Loucy (cell line): ENCODE data around the gene SUPT4H1.

ENCODE experiments used
- EZH2phosphoT487 ChIP-seq: fragments of 200-600 bp; IDR thresholded peaks from 2 replicates; pipeline ENCODE4 v1.6.1; 2018; ENCODE audit warnings: antibody characterized with exemption, mild to moderate bottlenecking, moderate library complexity, borderline replicate concordance
- TF ChIP-seq, protein P1 (sequence below): fragments of 200-600 bp; sonication (generic); conservative IDR thresholded peaks from 2 replicates; pipeline ENCODE4 v1.5.1; 2014; ENCODE audit warnings: mild to moderate bottlenecking, antibody characterized with exemption, low read length

GRCh38 chr17:58324409-58325288, 27.4 kb downstream of the SUPT4H1 start:
- TF ChIP-seq EZH2phosphoT487, result no peak
- TF ChIP-seq, protein P1, sequence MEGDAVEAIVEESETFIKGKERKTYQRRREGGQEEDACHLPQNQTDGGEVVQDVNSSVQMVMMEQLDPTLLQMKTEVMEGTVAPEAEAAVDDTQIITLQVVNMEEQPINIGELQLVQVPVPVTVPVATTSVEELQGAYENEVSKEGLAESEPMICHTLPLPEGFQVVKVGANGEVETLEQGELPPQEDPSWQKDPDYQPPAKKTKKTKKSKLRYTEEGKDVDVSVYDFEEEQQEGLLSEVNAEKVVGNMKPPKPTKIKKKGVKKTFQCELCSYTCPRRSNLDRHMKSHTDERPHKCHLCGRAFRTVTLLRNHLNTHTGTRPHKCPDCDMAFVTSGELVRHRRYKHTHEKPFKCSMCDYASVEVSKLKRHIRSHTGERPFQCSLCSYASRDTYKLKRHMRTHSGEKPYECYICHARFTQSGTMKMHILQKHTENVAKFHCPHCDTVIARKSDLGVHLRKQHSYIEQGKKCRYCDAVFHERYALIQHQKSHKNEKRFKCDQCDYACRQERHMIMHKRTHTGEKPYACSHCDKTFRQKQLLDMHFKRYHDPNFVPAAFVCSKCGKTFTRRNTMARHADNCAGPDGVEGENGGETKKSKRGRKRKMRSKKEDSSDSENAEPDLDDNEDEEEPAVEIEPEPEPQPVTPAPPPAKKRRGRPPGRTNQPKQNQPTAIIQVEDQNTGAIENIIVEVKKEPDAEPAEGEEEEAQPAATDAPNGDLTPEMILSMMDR, result no peak
